Measurements from ENCODE around the gene ZNF511. TPM values are rescaled to one million over a fixed set of nuclear protein-coding genes. Genes with fewer than 3 reads are reported as not detected.

Gene ZNF511
- total RNA-seq, 2 donors from 2014 or later = 43.4 to 55.6 TPM

DNA sequence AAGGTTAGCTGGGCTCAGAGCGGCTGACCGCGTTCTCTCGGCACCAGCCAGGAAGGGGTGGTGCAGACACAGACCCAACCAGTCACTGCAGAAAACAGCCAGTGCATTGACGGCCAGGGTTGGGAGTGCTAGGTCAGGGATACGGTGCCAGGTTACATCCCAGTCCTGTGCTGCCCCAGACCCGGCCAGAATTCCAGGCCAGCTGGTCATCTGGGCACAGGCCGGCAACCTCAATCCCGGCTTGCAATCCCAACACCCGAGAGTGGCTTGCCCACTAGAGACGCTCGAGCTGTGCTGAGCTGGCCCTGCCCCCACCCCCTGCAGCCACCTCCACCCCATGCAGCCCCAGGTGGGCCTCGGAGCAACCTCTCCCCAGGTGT is 42.2 kb downstream of the ZNF511 start:
- H3K27ac Mint-ChIP-seq = no peak overlapping the region
- no peaks in the 10 kb centered on the region for H3K9me3 Mint-ChIP-seq
- no peak for DNase-seq (ENCODE audit: low spot score in 2 of 2)
- ATAC-seq = no peak
- no peaks in the 10 kb centered on the region for H3K36me3 Mint-ChIP-seq

GRCh38 chr10:133351408-133352318 is 42.9 kb downstream of the ZNF511 start:
- Mint-ChIP-seq H3K9me3 (no peaks in the 10 kb centered on the region), H3K36me3 (no peaks in the 10 kb centered on the region), H3K27ac (no peak overlapping the region)
- ATAC-seq (no peak), DNase-seq (ENCODE audit: low spot score in 2 of 2) (no peak)

GRCh38 chr10:133353202-133353959 is 44.7 kb downstream of the ZNF511 start:
- Mint-ChIP-seq H3K27ac (no peak overlapping the region), H3K9me3 (no peaks in the 10 kb centered on the region), H3K36me3 (no peaks in the 10 kb centered on the region)
- ATAC-seq (no peak), DNase-seq (ENCODE audit: low spot score in 2 of 2) (no peak)

DNA sequence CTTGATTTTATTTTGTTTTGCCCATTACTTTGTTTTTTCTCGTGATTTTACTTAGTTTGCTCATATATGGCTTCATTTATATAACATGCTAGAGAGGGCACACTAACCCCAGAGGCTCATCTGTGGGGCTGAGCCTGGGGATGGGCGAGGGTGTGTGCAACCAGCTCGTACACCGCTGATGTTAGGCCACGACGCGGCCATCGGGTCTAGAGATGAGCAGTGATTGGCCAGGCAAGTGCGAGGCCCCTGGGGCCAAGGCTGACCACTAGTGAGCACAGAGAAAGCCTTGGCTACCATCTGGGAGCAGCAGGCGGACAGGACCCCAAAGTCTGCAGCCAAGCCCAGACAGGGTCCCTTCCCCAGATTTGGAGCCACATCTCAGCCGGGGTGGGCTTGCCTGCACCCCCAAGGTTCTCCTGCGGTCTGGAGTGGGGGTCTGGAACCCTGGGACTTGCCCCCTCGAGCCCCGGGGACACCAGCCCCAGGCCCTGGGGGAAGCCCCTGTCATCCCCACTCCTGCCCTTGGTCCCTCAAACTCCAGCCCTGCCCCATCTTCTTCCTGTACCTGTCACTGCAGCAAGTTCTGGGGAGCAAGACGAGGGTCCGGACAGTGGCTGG is 45.4 kb downstream of the ZNF511 start:
- H3K36me3 Mint-ChIP-seq = no peaks in the 10 kb centered on the region
- no peak for DNase-seq (ENCODE audit: low spot score in 2 of 2)
- H3K9me3 Mint-ChIP-seq = no peaks in the 10 kb centered on the region
- no peak overlapping the region for H3K27ac Mint-ChIP-seq
- ATAC-seq = no peak

GRCh38 chr10:133354672-133355240 is 46.0 kb downstream of the ZNF511 start:
- no peaks in the 10 kb centered on the region for H3K36me3 Mint-ChIP-seq
- no peak for DNase-seq (ENCODE audit: low spot score in 2 of 2)
- ATAC-seq = no peak
- no peaks in the 10 kb centered on the region for H3K9me3 Mint-ChIP-seq
- no peak overlapping the region for H3K27ac Mint-ChIP-seq

DNA sequence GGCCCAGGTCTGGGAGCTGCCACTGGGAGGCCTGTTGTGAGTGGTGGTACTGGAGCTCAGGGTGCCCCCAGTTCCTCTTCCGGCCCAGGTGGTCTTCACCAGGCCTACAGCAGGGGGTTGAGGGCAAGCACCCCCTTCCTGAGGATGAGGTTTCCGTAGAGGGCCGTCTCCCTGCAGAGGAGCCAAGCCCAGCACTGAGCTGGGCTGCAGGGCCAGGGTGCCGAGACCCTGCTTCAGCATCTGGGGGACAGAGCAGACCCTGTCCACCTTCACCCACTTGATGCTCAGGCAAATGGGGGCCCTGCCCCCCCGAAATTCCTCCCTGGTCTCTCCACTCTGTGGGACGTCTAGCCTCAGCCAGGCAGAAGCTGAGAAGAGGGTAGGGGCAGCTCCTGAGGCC is 46.6 kb downstream of the ZNF511 start:
- Mint-ChIP-seq H3K27ac (no peak overlapping the region), H3K9me3 (no peaks in the 10 kb centered on the region), H3K36me3 (no peaks in the 10 kb centered on the region)
- no peak for DNase-seq (ENCODE audit: low spot score in 2 of 2)
- no peak for ATAC-seq

GRCh38 chr10:133355991-133356390 is 47.3 kb downstream of the ZNF511 start:
- Mint-ChIP-seq H3K36me3 (no peaks in the 10 kb centered on the region), H3K27ac (peak overlapping the region in 1 of 2 donors; percentile 68), H3K9me3 (no peaks in the 10 kb centered on the region)
- DNase-seq (ENCODE audit: low spot score in 2 of 2) = no peak
- ATAC-seq = no peak

GRCh38 chr10:133356549-133357284 is 48.0 kb downstream of the ZNF511 start:
- Mint-ChIP-seq H3K9me3 (no peaks in the 10 kb centered on the region), H3K27ac (peak overlapping the region in 1 of 2 donors; percentile 68), H3K36me3 (no peaks in the 10 kb centered on the region)
- DNase-seq (ENCODE audit: low spot score in 2 of 2) (no peak), ATAC-seq (no peak)

DNA sequence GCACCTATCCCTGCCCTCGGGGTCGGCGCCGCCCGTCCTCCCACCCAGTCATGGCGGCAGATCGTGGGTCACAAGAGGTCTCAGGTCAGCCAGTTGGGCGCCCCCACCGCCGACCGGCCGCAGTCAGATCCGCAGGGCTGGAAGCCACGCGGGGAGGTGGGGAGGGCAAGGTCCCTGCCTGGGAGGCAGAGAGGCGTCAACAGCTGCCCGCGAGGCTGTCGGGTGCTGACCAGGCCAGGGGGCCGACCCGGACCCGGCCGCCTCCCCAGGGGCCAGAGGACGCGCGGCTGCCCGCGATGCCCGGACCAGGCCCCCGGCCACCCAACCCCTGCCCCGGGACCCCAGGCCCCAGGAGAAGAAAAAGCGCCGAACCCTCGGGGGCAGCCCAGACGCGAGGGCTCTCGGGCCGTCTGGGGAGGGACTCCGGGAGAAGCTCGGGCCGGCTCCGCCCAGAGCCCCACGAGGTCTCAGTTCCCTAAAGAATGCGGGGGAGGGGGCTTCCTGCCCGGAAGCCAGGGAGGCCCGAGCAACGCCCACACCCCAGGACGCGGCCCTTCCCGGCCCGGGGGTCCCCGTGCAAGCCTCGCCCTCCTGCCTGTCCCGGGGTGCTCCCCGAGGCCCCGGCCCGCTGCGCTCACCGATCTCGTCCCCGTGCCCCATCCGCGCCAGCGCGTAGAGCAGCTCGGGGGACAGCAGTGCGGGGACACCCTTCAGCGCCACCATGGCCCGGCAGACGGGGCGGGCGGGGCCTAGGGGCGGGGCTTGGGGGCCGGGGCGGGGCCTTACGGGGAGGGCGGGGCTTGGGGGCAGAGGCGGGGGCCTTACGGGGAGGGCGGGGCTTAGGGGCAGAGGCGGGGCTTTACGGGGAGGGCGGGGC is 48.8 kb downstream of the ZNF511 start, which contains the start of gene FUOM:
TSS of gene FUOM (minus strand) at position 735 of the 877 bp plus-strand sequence. CDS start at position 723, 12 bp downstream.
- Mint-ChIP-seq H3K27ac (peak within 1 kb of the TSS in 1 of 2 donors; percentile 68), H3K36me3 (no peaks in the 10 kb centered on the region), H3K9me3 (no peaks in the 10 kb centered on the region)
- ATAC-seq (peak; percentile 85 to 89), DNase-seq (ENCODE audit: low spot score in 2 of 2) (peak; percentile 71 to 86)

GRCh38 chr10:133358162-133358924 is 49.6 kb downstream of the ZNF511 start:
- DNase-seq (ENCODE audit: low spot score in 2 of 2) = peak in 1 of 2 donors; percentile 17
- Mint-ChIP-seq H3K9me3 (no peaks in the 10 kb centered on the region), H3K27ac (no peak overlapping the region), H3K36me3 (no peaks in the 10 kb centered on the region)
- ATAC-seq = no peak

- ATAC-seq = no peak
- H3K27ac Mint-ChIP-seq = no peak overlapping the region
- H3K36me3 Mint-ChIP-seq = no peaks in the 10 kb centered on the region
- H3K9me3 Mint-ChIP-seq = no peaks in the 10 kb centered on the region
- DNase-seq (ENCODE audit: low spot score in 2 of 2) = no peak
Measured at GRCh38 chr10:133358925-133359310, 50.2 kb downstream of the ZNF511 start.

GRCh38 chr10:133359554-133359971 is 50.8 kb downstream of the ZNF511 start:
- H3K27ac Mint-ChIP-seq = no peak overlapping the region
- no peak for ATAC-seq
- no peak for DNase-seq (ENCODE audit: low spot score in 2 of 2)
- H3K36me3 Mint-ChIP-seq = no peaks in the 10 kb centered on the region
- H3K9me3 Mint-ChIP-seq = no peaks in the 10 kb centered on the region

- Mint-ChIP-seq H3K9me3 (no peaks in the 10 kb centered on the region), H3K36me3 (no peaks in the 10 kb centered on the region), H3K27ac (no peak overlapping the region)
- DNase-seq (ENCODE audit: low spot score in 2 of 2) (no peak), ATAC-seq (no peak)
Measured at GRCh38 chr10:133359972-133360610, 51.4 kb downstream of the ZNF511 start.

GRCh38 chr10:133361227-133361626 is 52.5 kb downstream of the ZNF511 start:
- DNase-seq (ENCODE audit: low spot score in 2 of 2) (no peak), ATAC-seq (no peak)
- Mint-ChIP-seq H3K9me3 (no peaks in the 10 kb centered on the region), H3K36me3 (no peaks in the 10 kb centered on the region), H3K27ac (no peak overlapping the region)
